K562 (cell line): ENCODE data around the gene ASB15. TPM values are rescaled to one million over a fixed set of nuclear protein-coding genes. Genes with fewer than 3 reads are reported as not detected.

Source experiments
- ATAC-seq: fragments of 200-7000 bp; cut with Tn5 transposase; 3 replicates; pipeline ENCODE4 v1.9.1; 2020; ENCODE audit warnings: moderate library complexity
- BruUV-seq: library from RNA; stranded (reverse); fragments of 400-500 nt; replicated peaks from 2 replicates; lab custom pipeline; 2021; lab: Mats Ljungman, UMichigan
- CTCF ChIA-PET: fragments of 300-600 bp; formaldehyde crosslinking; extraction: SDS; loops from one replicate; lab custom pipeline; 2021; ENCODE audit warnings: low intra/inter-chr PET ratio; lab: Yijun Ruan, JAX
- POLR2A ChIA-PET: fragments of 300-600, 350-650 bp; sonication (Branson Sonifier 250); formaldehyde crosslinking; extraction: SDS; loops from one replicate; lab custom pipeline; 2021; ENCODE audit warnings: antibody characterized with exemption, inconsistent platforms; lab: Yijun Ruan, JAX
- DNase-seq, 4 experiments: peaks; one replicate each; pipeline versions ENCODE4 v3.0.0 to v3.0.0-alpha.2; 2011 to 2018; ENCODE audit warnings: low spot score in 3 of 4, mixed read lengths in 3 of 4; ENCODE audit errors: extremely low read depth in 1 of 4
- FAIRE-seq: peaks from 2 replicates; lab custom pipeline; 2011; peaks lifted over from hg19 to GRCh38; lab: Jason Lieb, UNC
- H2AFZ ChIP-seq: 2 replicates; pipeline ENCODE4 v1.6.0; 2011; ENCODE audit warnings: low read depth, low read length, control low read depth, inconsistent platforms
- H3K27ac ChIP-seq: fragments of 200-600 bp; 3 replicates; pipeline ENCODE4 v1.8.0; 2011; ENCODE audit warnings: low read depth, mild to moderate bottlenecking, control low read depth, inconsistent platforms, low read length, moderate library complexity, mixed read lengths; ENCODE audit errors: extremely low read depth
- H3K27me3 ChIP-seq, 2 experiments: fragments of 300-600 bp in 1 of 2; 2 replicates in 1 of 2; 3 replicates in 1 of 2; pipeline versions ENCODE4 v1.6.0 to v1.8.0; 2011; ENCODE audit warnings: inconsistent platforms in 2 of 2, low read length in 2 of 2, mild to moderate bottlenecking in 1 of 2, mixed read lengths in 1 of 2, moderate library complexity in 1 of 2; ENCODE audit not compliant: control insufficient read depth in 2 of 2, insufficient read depth in 2 of 2
- H3K36me3 ChIP-seq: fragments of 300-600 bp; 3 replicates; pipeline ENCODE4 v1.8.0; 2011; ENCODE audit warnings: mild to moderate bottlenecking, low read length, inconsistent platforms; ENCODE audit not compliant: control insufficient read depth, insufficient read depth
- H3K4me1 ChIP-seq, 2 experiments: fragments of 200-600 bp in 1 of 2; replicated peaks in 1 of 2; 2 replicates in 1 of 2; 3 replicates in 1 of 2; pipeline versions ENCODE4 v1.5.1 to v1.8.0; 2011; ENCODE audit warnings: inconsistent platforms in 2 of 2, low read length in 2 of 2, mild to moderate bottlenecking in 1 of 2, mixed read lengths in 1 of 2, moderate library complexity in 1 of 2; ENCODE audit not compliant: control insufficient read depth in 2 of 2, insufficient read depth in 2 of 2
- H3K4me2 ChIP-seq: 2 replicates; pipeline ENCODE4 v1.6.1; 2011; ENCODE audit warnings: low read length, control low read depth, inconsistent platforms, mixed read lengths; ENCODE audit not compliant: insufficient read depth
- H3K4me3 ChIP-seq: fragments of 200-600 bp; sonication (generic), shearing (Covaris generic); 2 replicates; pipeline ENCODE4 v1.5.1; 2016; ENCODE audit warnings: control low read depth, inconsistent platforms
- H3K79me2 ChIP-seq: fragments of 200-600 bp; 3 replicates; pipeline ENCODE4 v1.8.0; 2011; ENCODE audit warnings: low read length, inconsistent platforms; ENCODE audit not compliant: control insufficient read depth, insufficient read depth
- H3K9ac ChIP-seq, 2 experiments: 2 replicates each; pipeline versions ENCODE4 v1.6.0 to v1.6.1; 2011; ENCODE audit warnings: low read depth in 2 of 2, low read length in 2 of 2, control low read depth in 1 of 2, inconsistent platforms in 1 of 2, mild to moderate bottlenecking in 1 of 2, mixed read lengths in 1 of 2; ENCODE audit not compliant: insufficient read depth in 1 of 2
- H3K9me1 ChIP-seq: one replicate; pipeline ENCODE4 v1.6.0; 2011; ENCODE audit warnings: inconsistent platforms, mild to moderate bottlenecking, low read length, moderate library complexity; ENCODE audit not compliant: control insufficient read depth, insufficient read depth
- H3K9me3 ChIP-seq: replicated peaks from 2 replicates; pipeline ENCODE4 v1.5.1; 2011; ENCODE audit warnings: low read depth, low read length, inconsistent platforms; ENCODE audit not compliant: control insufficient read depth, insufficient read depth
- H4K20me1 ChIP-seq: replicated peaks from 2 replicates; pipeline ENCODE4 v1.6.1; 2011; ENCODE audit warnings: low read length, inconsistent platforms, mixed read lengths; ENCODE audit not compliant: control insufficient read depth, insufficient read depth
- ATF4 ChIP-seq: fragments of 450-650 bp; formaldehyde crosslinking; IDR thresholded peaks from 2 replicates; pipeline ENCODE4 v1.4.0; 2022; ENCODE audit warnings: mild to moderate bottlenecking, moderate library complexity
- CBX2 ChIP-seq: fragments of 200-600 bp; sonication (generic); IDR thresholded peaks from one replicate; pipeline ENCODE4 v1.6.1; 2012; ENCODE audit warnings: mild to moderate bottlenecking, low read length, inconsistent platforms; ENCODE audit not compliant: insufficient read depth, poor library complexity, severe bottlenecking
- CHAMP1 ChIP-seq: fragments of 450-650 bp; IDR thresholded peaks from 2 replicates; pipeline ENCODE4 v1.6.1; 2016; ENCODE audit warnings: mild to moderate bottlenecking
- DACH1 ChIP-seq: fragments of 450-650 bp; IDR thresholded peaks from 2 replicates; pipeline ENCODE4 v1.6.1; 2018; ENCODE audit not compliant: partially characterized antibody
- E4F1 ChIP-seq: fragments of 250-450 bp; sonication (Bioruptor Pico); IDR thresholded peaks from 2 replicates; pipeline ENCODE4 v1.5.0; 2021; ENCODE audit warnings: mild to moderate bottlenecking, borderline replicate concordance
- FOSL1 ChIP-seq: fragments of 200-800 bp; sonication (Bioruptor generic); conservative IDR thresholded peaks from 2 replicates; pipeline ENCODE4 v1.6.1; 2016; ENCODE audit warnings: missing genetic modification characterization, missing compliant biosample characterization
- GABPA ChIP-seq: fragments of 200-800 bp; sonication (Bioruptor generic); conservative IDR thresholded peaks from 2 replicates; pipeline ENCODE4 v1.6.1; 2016; ENCODE audit warnings: low read depth, missing genetic modification characterization, missing compliant biosample characterization
- L3MBTL2 ChIP-seq: fragments of 450-650 bp; IDR thresholded peaks from 2 replicates; pipeline ENCODE4 v1.6.1; 2016; ENCODE audit warnings: mild to moderate bottlenecking, moderate library complexity
- SOX6 ChIP-seq: fragments of 450-650 bp; IDR thresholded peaks from 2 replicates; pipeline ENCODE4 v1.6.1; 2014; ENCODE audit warnings: mild to moderate bottlenecking
- ZC3H4 ChIP-seq: sonication (generic); formaldehyde crosslinking; IDR thresholded peaks from 2 replicates; pipeline ENCODE4 v1.9.0; 2021; ENCODE audit warnings: missing genetic modification reagents, borderline replicate concordance
- ZEB2 ChIP-seq: fragments of 450-650 bp; IDR thresholded peaks from 2 replicates; pipeline ENCODE4 v1.6.1; 2016
- ZNF316 ChIP-seq: fragments of 450-650 bp; IDR thresholded peaks from 2 replicates; pipeline ENCODE4 v1.6.1; 2016
- ZNF512 ChIP-seq: IDR thresholded peaks from 2 replicates; pipeline ENCODE4 v1.6.1; 2016; ENCODE audit warnings: missing genetic modification characterization, missing compliant biosample characterization
- WGBS: fragments of 100-300 bp; shearing (Covaris generic); methylation state at CpG from one replicate; pipeline ENCODE4 v1.1.6; 2016; ENCODE audit warnings: low coverage, mixed read lengths; ENCODE audit not compliant: insufficient coverage; ENCODE audit errors: missing lambda C conversion rate; 5-methylcytosine and 5-hydroxymethylcytosine counted together
- in situ Hi-C: fragments of 300-500 bp; cut with MboI; formaldehyde crosslinking; loops from 4 replicates; pipeline ENCODE4 v1.15.0; 2018; ENCODE audit warnings: inconsistent platforms, mixed read lengths
- intact Hi-C: fragments of 100-400 bp; cut with micrococcal nuclease; formaldehyde crosslinking; loops from 2 replicates; pipeline ENCODE4 v1.14.2; 2022
- polyA plus RNA-seq, 8 experiments: library from polyadenylated mRNA; depleted of rRNA in 4 of 8; stranded (reverse) in 5 of 8; unstranded in 3 of 8; fragments of >200 nt; fragmentation: Nextera tagmentation in 2 of 8; fragmentation: Illumina TruSeq in 1 of 8; extraction: Ambion mirVana in 2 of 8; extraction: Trizol in 1 of 8; gene quantifications; 2 replicates each; pipeline versions ENCODE4 v1.2.1 to v1.2.3, GENCODE V29; 2011 to 2014; ENCODE audit warnings: inconsistent platforms in 1 of 8, missing spikeins in 1 of 8
- total RNA-seq, 7 experiments: library from RNA; depleted of rRNA in 6 of 7; stranded (reverse); fragments of >200 nt in 6 of 7; fragmentation: Illumina TruSeq in 2 of 7; extraction: Trizol in 2 of 7; gene quantifications; 2 replicates each; pipeline versions ENCODE4 v1.2.1 to v1.2.3, GENCODE V29; 2011 to 2021; ENCODE audit warnings: low replicate concordance in 1 of 7

Gene ASB15
- total and polyA plus RNA-seq, 9 of the 15 experiments (the other 6 are each of a cell fraction or from before 2014, with no cell fraction given): 0.03 to 0.14 (median 0.04) TPM; not detected in 3

- no peaks in the 10 kb centered on the region for H4K20me1 ChIP-seq
- no peaks in the 10 kb centered on the region for H3K36me3 ChIP-seq
- H3K4me3 ChIP-seq: no peak overlapping the region
- ChIA-PET CTCF (no interaction called here), POLR2A (interaction anchor here (0.5 to 0.8 kb wide), 2 partner anchors 12 to 19 kb away, joined by 3 read pairs; partner anchors contain the start of gene LMOD2)
- H3K4me1 ChIP-seq: no peaks in the 10 kb centered on the region; a peak in 1 of 5 replicates
- 1% methylated on average over 6 of the region's 6 CpGs for WGBS
- in situ Hi-C loops (no loop called here), intact Hi-C loops (no loop called here)
- no TSS peak for BruUV-seq
- no peak overlapping the region for H3K9ac ChIP-seq
- no peak overlapping the region for H3K4me2 ChIP-seq
- no peaks in the 10 kb centered on the region for H3K79me2 ChIP-seq
- FAIRE-seq (peak; percentile 37), DNase-seq (peak in 1 of 4 experiments; percentile 38), ATAC-seq (peak; percentile 73)
- no peak overlapping the region for H3K27ac ChIP-seq
- no peak overlapping the region for H2AFZ ChIP-seq
- H3K9me1 ChIP-seq: no peaks in the 10 kb centered on the region
- H3K9me3 ChIP-seq: no peaks in the 10 kb centered on the region
- peaks cover 0 to 14% of the 10 kb centered on the region in 2 experiments; a peak in 2 of 5 replicates for H3K27me3 ChIP-seq
- TF ChIP-seq ZC3H4 (CRISPR knock-in tag) (no peak), L3MBTL2 (peak; percentile 56; the same call in 1 of the 2 replicates), SOX6 (peak; percentile 91), CHAMP1 (no peak), ATF4 (CRISPR knock-in tag) (peak; percentile 83), ZNF316 (no peak), FOSL1 (tag) (peak; percentile 83), ZNF512 (no peak), CBX2 (no peak), ZEB2 (peak; percentile 44), GABPA (tag) (0 out of 2 replicates have a peak, but pooled peaks have one; percentile 33), E4F1 (CRISPR knock-in tag) (no peak), DACH1 (no peak)
Measured at GRCh38 chr7:123643495-123644441, 42.1 kb downstream of the ASB15 start.
